Suprapubic skin (tissue), 4 donors: ENCODE data around the gene ZNF526. TPM values are rescaled to one million over a fixed set of nuclear protein-coding genes. Genes with fewer than 3 reads are reported as not detected.

Experiments used
- DNase-seq, 2 donors: peaks; one replicate each; pipeline ENCODE4 v3.0.0-alpha.2; 2019; ENCODE audit warnings: low spot score in 2 of 2
- H3K27ac ChIP-seq: fragments of 200-600 bp; sonication (generic); one replicate; pipeline ENCODE4 v1.5.1; 2019
- H3K27me3 ChIP-seq: fragments of 200-600 bp; sonication (generic); one replicate; pipeline ENCODE4 v1.5.1; 2019
- H3K36me3 ChIP-seq: fragments of 200-600 bp; sonication (generic); one replicate; pipeline ENCODE4 v1.5.1; 2019
- H3K4me1 ChIP-seq: fragments of 200-600 bp; sonication (generic); one replicate; pipeline ENCODE4 v1.5.1; 2019
- H3K4me3 ChIP-seq: fragments of 200-600 bp; sonication (generic); one replicate; pipeline ENCODE4 v1.5.1; 2019; ENCODE audit warnings: mild to moderate bottlenecking
- H3K9me3 ChIP-seq: fragments of 200-600 bp; sonication (generic); one replicate; pipeline ENCODE4 v1.5.1; 2019
- CTCF ChIP-seq, 2 donors: fragments of 200-600 bp in 1 of 2; fragments of 450-650 bp in 1 of 2; sonication (generic) in 1 of 2; IDR thresholded peaks; one replicate each; pipeline ENCODE4 v1.5.1; 2016 to 2019; ENCODE audit warnings: antibody characterized with exemption in 2 of 2, mild to moderate bottlenecking in 1 of 2, moderate library complexity in 1 of 2
- EP300 ChIP-seq: sonication (generic); formaldehyde crosslinking; IDR thresholded peaks from one replicate; pipeline ENCODE4 v1.6.1; 2017; ENCODE audit warnings: antibody characterized with exemption
- POLR2A ChIP-seq, 2 donors: fragments of 450-650 bp; IDR thresholded peaks; one replicate each; pipeline ENCODE4 v1.6.1; 2017; ENCODE audit warnings: antibody characterized with exemption in 2 of 2, mild to moderate bottlenecking in 2 of 2, moderate library complexity in 2 of 2
- POLR2AphosphoS5 ChIP-seq, 3 donors: sonication (generic); formaldehyde crosslinking; IDR thresholded peaks; one replicate each; pipeline ENCODE4 v1.6.1; 2017; ENCODE audit warnings: antibody characterized with exemption in 3 of 3
- WGBS: methylation state at CpG from one replicate; pipeline ENCODE4 v1.1.5; 2018; 5-methylcytosine and 5-hydroxymethylcytosine counted together
- total RNA-seq, 4 donors: library from RNA; depleted of rRNA; stranded (reverse); fragments of >200 nt; gene quantifications; one replicate each; pipeline ENCODE4 v1.1.0, GENCODE V29; 2016

Gene ZNF526
- total RNA-seq, 4 donors from 2014 or later: 4.2 to 12.9 (median 8.9) TPM

GRCh38 chr19:42216653-42217519, 3.2 kb upstream of the ZNF526 start:
- peaks cover 55% of the 10 kb centered on the region for H3K4me1 ChIP-seq
- H3K9me3 ChIP-seq: no peaks in the 10 kb centered on the region
- peak overlapping the region; percentile 70 for H3K4me3 ChIP-seq
- peaks cover 14% of the 10 kb centered on the region for H3K36me3 ChIP-seq
- H3K27me3 ChIP-seq: no peaks in the 10 kb centered on the region
- no CpG with 5 or more reads among the region's 79 CpGs for WGBS
- DNase-seq: peak; percentile 82 to 83
- peak overlapping the region; percentile 79 for H3K27ac ChIP-seq
- no peak for TF ChIP-seq CTCF (IDR thresholded peaks at IDR 0.05)
- no peak for TF ChIP-seq POLR2AphosphoS5 (IDR thresholded peaks at IDR 0.05)
- no peak for TF ChIP-seq EP300
- TF ChIP-seq POLR2A (IDR thresholded peaks at IDR 0.05): no peak

GRCh38 chr19:42217520-42218437, 2.3 kb upstream of the ZNF526 start, which contains the start of gene DEDD2:
DEDD2 (minus strand) TSS chr19:42217677; CDS start chr19:42217007, 670 bp downstream.
- peaks cover 55% of the 10 kb centered on the region for H3K4me1 ChIP-seq
- peak within 1 kb of the TSS; percentile 79 for H3K27ac ChIP-seq
- H3K27me3 ChIP-seq: no peaks in the 10 kb centered on the region
- 17% methylated on average over 50 of the region's 57 CpGs for WGBS
- peak; percentile 98 to 99 for DNase-seq
- peak in 1 of 3 donors; percentile 15 for TF ChIP-seq POLR2AphosphoS5 (IDR thresholded peaks at IDR 0.05)
- no peak for TF ChIP-seq EP300
- TF ChIP-seq CTCF (IDR thresholded peaks at IDR 0.05): no peak
- peak in 1 of 2 donors; percentile 9 for TF ChIP-seq POLR2A (IDR thresholded peaks at IDR 0.05)
- H3K9me3 ChIP-seq: no peaks in the 10 kb centered on the region
- peak within 1 kb of the TSS; percentile 70 for H3K4me3 ChIP-seq
- peaks cover 7% of the 10 kb centered on the region for H3K36me3 ChIP-seq

GRCh38 chr19:42220751-42221097, 612 bp downstream of the ZNF526 start:
- H3K4me1 ChIP-seq: peaks cover 48% of the 10 kb centered on the region
- H3K36me3 ChIP-seq: peaks cover 17% of the 10 kb centered on the region
- no peaks in the 10 kb centered on the region for H3K27me3 ChIP-seq
- TF ChIP-seq EP300 (no peak), POLR2AphosphoS5 (IDR thresholded peaks at IDR 0.05) (no peak), CTCF (IDR thresholded peaks at IDR 0.05) (no peak)
- 0% methylated on average over 6 of the region's 6 CpGs for WGBS
- H3K9me3 ChIP-seq: no peaks in the 10 kb centered on the region
- peak overlapping the region; percentile 87 for H3K4me3 ChIP-seq
- H3K27ac ChIP-seq: peak overlapping the region; percentile 81
- no peak for DNase-seq

GRCh38 chr19:42224940-42225717, 5.0 kb downstream of the ZNF526 start:
- Histone ChIP-seq H3K27me3 (no peaks in the 10 kb centered on the region), H3K4me1 (peaks cover 13% of the 10 kb centered on the region), H3K36me3 (peaks cover 61% of the 10 kb centered on the region), H3K4me3 (no peak overlapping the region), H3K9me3 (no peaks in the 10 kb centered on the region), H3K27ac (no peak overlapping the region)
- no peak for DNase-seq
- WGBS: 93% methylated on average over 33 of the region's 37 CpGs
- TF ChIP-seq EP300 (no peak), POLR2A (IDR thresholded peaks at IDR 0.05) (no peak)

- Histone ChIP-seq H3K4me1 (peaks cover 8% of the 10 kb centered on the region), H3K36me3 (peaks cover 68% of the 10 kb centered on the region), H3K27ac (no peak overlapping the region), H3K9me3 (no peaks in the 10 kb centered on the region), H3K27me3 (no peaks in the 10 kb centered on the region), H3K4me3 (no peak overlapping the region)
- 97% methylated on average over 18 of the region's 33 CpGs for WGBS
- TF ChIP-seq EP300 (no peak), POLR2AphosphoS5 (IDR thresholded peaks at IDR 0.05) (no peak)
- no peak for DNase-seq
Measured at GRCh38 chr19:42225718-42226292, 5.7 kb downstream of the ZNF526 start.
